Brain pericyte (primary cell): ENCODE measurements around the gene MVD.

ENCODE experiments used
- DNase-seq: peaks from one replicate; pipeline ENCODE4 v3.0.0-alpha.2; 2012; ENCODE audit warnings: low read depth, low spot score

MVD gene

GRCh38 chr16:88655733-88656281, 7.1 kb downstream of the MVD start:
- DNase-seq = no peak

GRCh38 chr16:88655053-88655732, 7.7 kb downstream of the MVD start:
- no peak for DNase-seq

GRCh38 chr16:88654363-88655052, 8.4 kb downstream of the MVD start:
- no peak for DNase-seq

GRCh38 chr16:88653596-88654362, 9.1 kb downstream of the MVD start:
- DNase-seq = no peak

GRCh38 chr16:88653101-88653500, 9.8 kb downstream of the MVD start:
- DNase-seq = no peak

- DNase-seq = no peak
Measured at GRCh38 chr16:88652762-88653063, 10.2 kb downstream of the MVD start.

GRCh38 chr16:88651989-88652761, 10.7 kb downstream of the MVD start:
- DNase-seq = no peak

- DNase-seq = no peak
Measured at GRCh38 chr16:88651276-88651988, 11.5 kb downstream of the MVD start.

GRCh38 chr16:88650749-88651275, 12.1 kb downstream of the MVD start, which contains the start of gene CYBA:
Gene CYBA, minus strand, starts transcription at chr16:88651053. Its CDS starts 40 bp downstream, at chr16:88651013.
- DNase-seq = no peak

- DNase-seq = no peak
Measured at GRCh38 chr16:88649924-88650748, 12.8 kb downstream of the MVD start.

- DNase-seq = no peak
Measured at GRCh38 chr16:88649195-88649923, 13.5 kb downstream of the MVD start.

- no peak for DNase-seq
Measured at GRCh38 chr16:88647178-88648070, 15.5 kb downstream of the MVD start.

GRCh38 chr16:88646345-88647034, 16.4 kb downstream of the MVD start:
- DNase-seq = no peak

- DNase-seq = no peak
Measured at GRCh38 chr16:88645941-88646340, 16.9 kb downstream of the MVD start.

GRCh38 chr16:88645455-88645854, 17.4 kb downstream of the MVD start:
- no peak for DNase-seq

GRCh38 chr16:88643644-88643932, 19.3 kb downstream of the MVD start:
- DNase-seq = no peak

GRCh38 chr16:88642881-88643643, 19.8 kb downstream of the MVD start:
- no peak for DNase-seq
